DND-41 (cell line): Measurements from ENCODE around the gene COG8.

Source experiments
- ATAC-seq: fragments of 200-7000 bp; cut with Tn5 transposase; 3 replicates; pipeline ENCODE4 v1.9.1; 2021; ENCODE audit warnings: low read depth; ENCODE audit not compliant: insufficient read depth
- DNase-seq: peaks from one replicate; pipeline ENCODE4 v3.0.0-alpha.2; 2020
- H2AFZ ChIP-seq: 2 replicates; pipeline ENCODE4 v1.6.0; 2012; ENCODE audit warnings: low read depth, low read length
- H3K27ac ChIP-seq: 2 replicates; pipeline ENCODE4 v1.5.1; 2012; ENCODE audit warnings: low read length, inconsistent platforms
- H3K27me3 ChIP-seq: fragments of 200-600 bp; sonication (generic); 2 replicates; pipeline ENCODE4 v1.6.0; 2012; ENCODE audit warnings: low read length, mild to moderate bottlenecking, inconsistent platforms; ENCODE audit not compliant: insufficient read depth, poor library complexity
- H3K36me3 ChIP-seq: 2 replicates; pipeline ENCODE4 v1.5.1; 2012; ENCODE audit warnings: low read length, inconsistent platforms; ENCODE audit not compliant: insufficient read depth
- H3K4me1 ChIP-seq: 2 replicates; pipeline ENCODE4 v1.5.1; 2012; ENCODE audit warnings: mild to moderate bottlenecking, low read length; ENCODE audit not compliant: insufficient read depth
- H3K4me2 ChIP-seq: 2 replicates; pipeline ENCODE4 v1.6.0; 2012; ENCODE audit warnings: mild to moderate bottlenecking, moderate library complexity, low read length, inconsistent platforms; ENCODE audit not compliant: insufficient read depth
- H3K4me3 ChIP-seq, 2 experiments: fragments of 200-600 bp in 1 of 2; shearing (Covaris generic) in 1 of 2; 2 replicates each; pipeline ENCODE4 v1.5.1; 2012 to 2016; ENCODE audit warnings: inconsistent platforms in 2 of 2, low read length in 2 of 2, mild to moderate bottlenecking in 2 of 2, low read depth in 1 of 2, moderate library complexity in 1 of 2
- H3K79me2 ChIP-seq: 2 replicates; pipeline ENCODE4 v1.6.0; 2012; ENCODE audit warnings: low read length, inconsistent platforms; ENCODE audit not compliant: insufficient read depth
- H3K9ac ChIP-seq: 2 replicates; pipeline ENCODE4 v1.6.0; 2012; ENCODE audit warnings: low read depth, mild to moderate bottlenecking, inconsistent platforms, low read length, moderate library complexity
- H3K9me3 ChIP-seq: 2 replicates; pipeline ENCODE4 v1.5.1; 2012; ENCODE audit warnings: low read length, moderate library complexity, mild to moderate bottlenecking, inconsistent platforms; ENCODE audit not compliant: insufficient read depth, severe bottlenecking
- H4K20me1 ChIP-seq: 2 replicates; pipeline ENCODE4 v1.6.0; 2012; ENCODE audit warnings: low read length; ENCODE audit not compliant: insufficient read depth
- CTCF ChIP-seq: IDR thresholded peaks from 2 replicates; pipeline ENCODE4 v1.5.1; 2012; ENCODE audit warnings: borderline replicate concordance, low read length, moderate library complexity, mild to moderate bottlenecking; ENCODE audit not compliant: poor library complexity, severe bottlenecking; ENCODE audit errors: extremely low read depth
- EZH2 ChIP-seq: IDR thresholded peaks from 3 replicates; pipeline ENCODE4 v1.6.1; 2012; ENCODE audit warnings: borderline replicate concordance, low read depth, mild to moderate bottlenecking, moderate library complexity, low read length, inconsistent platforms; ENCODE audit not compliant: severe bottlenecking

Gene COG8

GRCh38 chr16:69382421-69382820 lies 43.1 kb upstream of the COG8 start:
- Histone ChIP-seq H3K27ac (no peak overlapping the region), H3K79me2 (peaks cover 75% of the 10 kb centered on the region), H3K9me3 (no peaks in the 10 kb centered on the region), H3K4me3 (no peak overlapping the region), H3K27me3 (no peaks in the 10 kb centered on the region), H3K9ac (no peak overlapping the region), H3K4me1 (peaks cover 43% of the 10 kb centered on the region), H3K4me2 (peak overlapping the region; percentile 31; the same call in 1 of the 2 replicates), H4K20me1 (peaks cover 5% of the 10 kb centered on the region; the same call in 1 of the 2 replicates), H3K36me3 (peaks cover 68% of the 10 kb centered on the region), H2AFZ (no peak overlapping the region)
- DNase-seq (no peak), ATAC-seq (no peak)
- TF ChIP-seq CTCF: no peak
- no peak for TF ChIP-seq EZH2

DNA sequence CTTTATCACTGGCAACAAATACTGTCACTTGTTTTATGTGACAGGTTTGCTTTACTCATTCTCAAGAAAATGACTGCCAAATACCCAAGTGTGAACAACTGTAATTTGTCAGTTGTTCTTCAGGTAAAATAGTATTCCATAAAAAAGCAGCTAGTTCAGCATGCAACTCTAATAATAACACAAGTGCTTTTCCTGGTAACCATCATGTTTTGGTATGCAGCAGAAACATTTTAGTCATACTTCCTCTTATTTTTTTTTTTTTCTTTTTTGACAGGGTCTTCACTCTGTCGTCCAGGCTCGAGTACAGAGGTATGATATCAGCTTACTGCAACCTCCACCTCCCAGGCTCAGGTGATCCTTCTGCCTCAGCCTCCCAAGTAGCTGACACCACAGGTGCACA lies 41.9 kb upstream of the COG8 start:
- peaks cover 36% of the 10 kb centered on the region for H3K4me1 ChIP-seq
- DNase-seq (no peak), ATAC-seq (no peak)
- TF ChIP-seq EZH2 (no peak), CTCF (no peak)
- H3K4me2 ChIP-seq: no peak overlapping the region
- H3K36me3 ChIP-seq: peaks cover 74% of the 10 kb centered on the region
- no peak overlapping the region for H3K4me3 ChIP-seq
- H3K9ac ChIP-seq: no peak overlapping the region
- H4K20me1 ChIP-seq: peaks cover 5% of the 10 kb centered on the region; the same call in 1 of the 2 replicates
- no peak overlapping the region for H3K27ac ChIP-seq
- no peak overlapping the region for H2AFZ ChIP-seq
- H3K79me2 ChIP-seq: peaks cover 73% of the 10 kb centered on the region
- no peaks in the 10 kb centered on the region for H3K9me3 ChIP-seq
- no peaks in the 10 kb centered on the region for H3K27me3 ChIP-seq

DNA sequence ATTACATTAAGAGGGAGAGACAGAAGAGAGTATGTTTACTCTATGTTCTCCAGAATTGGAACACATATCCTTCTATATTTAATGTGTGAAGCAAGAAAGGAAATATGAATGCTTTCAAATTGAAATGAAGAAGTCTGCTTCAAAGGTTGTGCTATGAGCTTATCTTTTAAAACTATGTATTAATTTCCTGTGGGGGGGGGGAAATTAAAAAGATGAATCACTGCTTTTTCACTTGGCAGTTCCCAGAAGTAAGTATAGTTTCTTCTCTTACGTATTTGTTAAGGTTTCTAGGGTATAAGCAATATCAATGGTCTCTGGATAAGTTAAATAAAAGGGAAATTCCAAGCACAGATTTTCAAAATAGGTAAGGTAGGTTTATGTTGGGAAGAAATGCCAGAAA lies 39.4 kb upstream of the COG8 start:
- Histone ChIP-seq H3K4me1 (peaks cover 20% of the 10 kb centered on the region), H3K4me3 (no peak overlapping the region), H3K36me3 (peaks cover 84% of the 10 kb centered on the region), H3K27me3 (no peaks in the 10 kb centered on the region), H2AFZ (no peak overlapping the region), H3K9me3 (no peaks in the 10 kb centered on the region), H3K79me2 (peaks cover 63% of the 10 kb centered on the region), H3K9ac (no peak overlapping the region), H3K4me2 (no peak overlapping the region), H3K27ac (no peak overlapping the region), H4K20me1 (no peaks in the 10 kb centered on the region)
- TF ChIP-seq EZH2 (no peak), CTCF (no peak)
- ATAC-seq: no peak
- DNase-seq: no peak

DNA sequence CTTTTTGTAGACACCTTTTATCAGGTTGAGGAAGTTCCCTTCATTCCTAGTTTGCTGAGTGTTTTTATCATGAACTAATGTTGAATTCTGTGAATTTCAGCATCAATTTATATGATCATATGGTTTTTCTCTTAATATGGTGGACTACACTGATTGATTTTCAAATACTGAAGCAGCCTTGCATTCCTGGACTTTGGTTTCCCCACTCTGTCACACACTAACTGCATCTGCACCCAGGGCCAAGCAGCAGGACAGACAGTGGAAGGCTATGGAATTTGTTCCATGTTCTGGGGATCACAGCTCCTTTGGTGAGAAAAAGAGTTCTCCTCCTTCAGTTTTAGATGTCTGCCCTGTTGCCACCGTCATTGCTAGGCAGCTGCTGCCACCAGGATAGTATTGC lies 38.7 kb upstream of the COG8 start:
- no peaks in the 10 kb centered on the region for H3K27me3 ChIP-seq
- no peak overlapping the region for H3K4me2 ChIP-seq
- no peak for ATAC-seq
- H3K4me1 ChIP-seq: peaks cover 13% of the 10 kb centered on the region
- no peak overlapping the region for H3K27ac ChIP-seq
- H2AFZ ChIP-seq: no peak overlapping the region
- H3K79me2 ChIP-seq: peaks cover 61% of the 10 kb centered on the region
- TF ChIP-seq EZH2: no peak
- H3K9me3 ChIP-seq: no peaks in the 10 kb centered on the region
- H3K4me3 ChIP-seq: no peak overlapping the region
- DNase-seq: no peak
- peaks cover 83% of the 10 kb centered on the region for H3K36me3 ChIP-seq
- H3K9ac ChIP-seq: no peak overlapping the region
- H4K20me1 ChIP-seq: no peaks in the 10 kb centered on the region
